NCI-H2107 treated with DMSO at 0.1 percent for 48 hours (cell line): ENCODE data around the gene FFAR2.
"Not testable (repeated sequence)": the region's sequence is repeated elsewhere in the genome, so short reads cannot be mapped to it uniquely, and the experiment has no call there.

Source experiments
- DNase-seq: peaks from one replicate; lab custom pipeline; 2025; ENCODE audit not compliant: unreplicated experiment; lab: John Stamatoyannopoulos, UW

Gene FFAR2

DNA sequence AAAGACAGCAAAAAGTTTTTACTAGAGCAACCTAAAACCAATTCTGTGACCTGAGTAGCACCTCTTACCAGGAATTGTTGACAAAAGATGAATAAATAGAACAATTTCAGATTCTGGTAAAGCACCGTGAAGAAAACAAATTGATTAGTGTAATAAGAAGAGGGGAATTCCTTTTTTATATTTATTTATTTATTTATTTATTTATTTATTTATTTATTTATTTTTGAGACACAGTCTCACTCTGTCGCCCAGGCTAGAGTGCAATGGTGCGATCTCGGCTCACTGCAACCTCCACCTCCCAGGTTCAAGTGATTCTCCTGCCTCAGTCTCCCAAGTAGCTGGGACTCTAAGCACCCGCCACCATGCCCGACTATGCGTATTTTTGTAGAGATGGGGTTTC is 24.7 kb upstream of the FFAR2 start:
- DNase-seq: not testable (repeated sequence)

DNA sequence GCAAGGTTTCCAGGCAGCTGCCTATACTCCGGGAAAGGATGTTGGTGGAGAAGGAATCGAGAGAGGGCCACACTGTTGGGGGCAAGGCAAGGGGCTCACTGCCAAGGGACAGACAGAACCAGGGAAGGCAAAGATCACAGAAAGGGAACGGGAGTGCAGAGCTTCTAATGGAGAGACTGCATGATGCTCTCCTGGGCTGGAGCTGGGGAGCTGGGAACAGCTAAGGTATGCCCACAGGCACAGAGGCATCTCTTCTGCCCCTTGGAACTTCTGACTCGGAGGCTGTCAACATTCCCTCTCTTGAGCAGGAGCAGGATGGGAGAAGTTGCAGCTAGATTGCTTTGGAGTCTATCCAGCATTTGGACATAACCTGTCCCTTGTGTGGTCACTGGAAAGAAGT is 22.4 kb upstream of the FFAR2 start:
- no peak for DNase-seq

DNA sequence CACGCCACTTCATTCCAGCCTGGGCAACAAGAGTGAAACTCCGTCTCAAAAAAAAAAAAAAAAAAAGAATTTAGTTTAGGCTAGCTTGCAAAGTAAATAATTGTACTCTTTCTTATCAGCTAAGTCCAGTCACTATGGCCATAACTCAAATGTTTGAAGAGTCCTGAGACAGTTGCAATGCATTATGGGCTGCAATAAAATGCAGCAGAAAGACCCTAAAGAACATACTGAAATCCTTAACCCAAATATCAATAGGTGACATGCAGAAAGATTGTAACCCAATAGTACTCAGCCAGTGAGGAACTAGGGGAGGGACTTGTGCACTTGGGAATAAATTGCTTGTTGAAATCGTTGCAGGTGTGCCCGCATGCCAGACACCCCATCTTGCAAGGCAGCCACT is 20.9 kb upstream of the FFAR2 start:
- DNase-seq: no peak

DNA sequence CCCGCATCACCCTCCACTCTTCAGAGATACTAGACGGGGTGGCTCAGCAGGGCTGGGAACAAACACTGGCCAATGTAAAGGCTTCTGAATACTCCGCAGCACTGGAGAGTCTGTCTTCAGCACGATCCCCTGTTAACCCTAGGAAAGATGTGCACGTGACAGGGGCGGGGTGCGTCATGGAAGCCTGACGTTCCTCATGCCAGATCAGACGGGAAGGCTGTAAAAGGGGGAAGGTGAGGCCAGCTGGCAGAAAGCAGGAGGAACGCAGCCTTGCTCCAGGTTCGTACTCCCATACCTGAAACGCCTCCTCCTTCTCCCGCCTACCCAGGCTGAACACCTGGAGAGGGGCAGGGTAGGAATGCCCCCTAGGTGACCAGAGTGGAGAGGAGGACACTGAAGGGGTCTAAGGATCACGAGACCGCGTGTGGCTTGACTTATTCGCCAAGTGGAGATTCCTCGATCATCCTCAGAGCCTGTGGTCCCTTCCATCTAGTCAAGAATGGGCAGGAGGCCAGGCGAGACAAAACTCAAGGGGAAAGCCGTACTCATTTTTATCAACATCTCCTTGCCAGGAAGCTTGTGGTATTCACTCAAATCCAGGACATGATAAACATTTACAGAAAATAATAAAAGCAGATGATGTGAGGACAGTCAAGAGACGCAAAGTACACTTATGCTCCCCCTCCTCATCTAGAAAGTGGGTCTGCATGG is 18.2 kb upstream of the FFAR2 start:
- no peak for DNase-seq

- DNase-seq: no peak
Observed at GRCh38 chr19:35430409-35431144, 17.5 kb upstream of the FFAR2 start.

DNA sequence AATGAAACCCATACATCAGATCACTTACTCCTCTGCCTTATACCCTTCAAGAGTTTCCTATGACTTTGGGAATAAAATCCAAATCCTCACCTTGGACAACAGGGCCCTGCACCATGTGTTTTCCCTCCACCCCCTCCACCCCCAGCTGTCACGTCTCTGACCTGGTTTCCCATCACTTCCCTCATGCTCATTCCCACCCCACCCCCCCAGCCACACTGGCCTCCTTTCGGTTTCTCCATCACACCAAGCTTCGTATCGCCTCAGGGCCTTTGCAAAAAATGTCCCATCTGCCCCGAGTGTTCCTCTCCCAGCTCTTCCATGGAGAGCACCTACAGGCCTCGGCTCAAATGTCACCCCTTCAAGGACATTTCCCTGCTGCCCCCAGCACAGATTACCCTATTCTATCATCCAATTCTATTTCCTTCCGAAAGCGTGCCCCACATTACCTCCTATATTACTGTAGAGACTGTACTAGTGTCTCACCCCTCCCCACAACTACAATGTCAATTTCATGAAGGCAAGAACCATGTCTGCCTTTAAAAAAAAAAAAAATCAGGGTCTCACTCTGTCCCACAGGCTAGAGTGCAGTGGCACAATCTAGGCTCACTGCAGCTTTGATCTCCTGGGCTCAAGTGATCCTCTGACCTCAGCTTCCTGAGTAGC is 16.8 kb upstream of the FFAR2 start:
- no peak for DNase-seq

DNA sequence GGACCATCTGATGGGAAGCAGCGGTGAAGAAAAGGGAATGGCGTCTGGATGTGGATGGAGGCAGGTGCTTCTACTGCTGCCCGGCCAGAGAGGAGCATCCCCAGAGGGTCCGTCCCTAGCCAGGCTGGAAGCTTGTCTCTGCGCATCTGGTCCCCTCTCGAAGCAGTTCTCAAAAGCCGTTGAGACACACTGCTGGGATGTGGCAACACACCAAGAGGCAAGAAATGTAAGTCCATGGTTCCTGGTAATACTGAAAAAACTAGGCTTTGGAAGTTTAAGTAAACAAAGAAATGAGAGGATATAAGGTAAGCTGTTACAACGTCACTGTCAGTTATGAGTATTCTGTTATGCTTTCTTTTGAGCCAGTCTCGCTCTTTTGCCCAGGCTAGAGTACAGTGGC is 15.1 kb upstream of the FFAR2 start:
- DNase-seq: no peak

DNA sequence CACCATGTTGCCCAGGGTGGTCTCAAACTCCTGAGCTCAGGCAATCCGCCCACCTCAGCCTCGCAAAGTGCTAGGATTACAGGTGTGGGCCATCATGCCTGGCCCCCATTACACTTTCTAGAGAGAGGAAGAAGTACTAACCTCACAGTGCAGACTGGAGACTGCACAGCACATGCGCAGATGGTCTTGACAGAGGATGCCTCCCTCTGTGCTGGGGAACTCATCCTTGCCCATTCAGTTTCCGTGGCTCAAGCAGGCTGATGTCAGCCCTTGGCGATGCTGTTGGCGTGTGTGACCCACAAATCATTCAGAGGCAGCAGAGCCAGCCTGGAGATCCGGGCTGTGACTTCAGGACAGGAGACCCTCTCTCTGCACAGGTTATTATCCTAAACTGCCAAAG is 14.6 kb upstream of the FFAR2 start:
- DNase-seq: no peak

DNA sequence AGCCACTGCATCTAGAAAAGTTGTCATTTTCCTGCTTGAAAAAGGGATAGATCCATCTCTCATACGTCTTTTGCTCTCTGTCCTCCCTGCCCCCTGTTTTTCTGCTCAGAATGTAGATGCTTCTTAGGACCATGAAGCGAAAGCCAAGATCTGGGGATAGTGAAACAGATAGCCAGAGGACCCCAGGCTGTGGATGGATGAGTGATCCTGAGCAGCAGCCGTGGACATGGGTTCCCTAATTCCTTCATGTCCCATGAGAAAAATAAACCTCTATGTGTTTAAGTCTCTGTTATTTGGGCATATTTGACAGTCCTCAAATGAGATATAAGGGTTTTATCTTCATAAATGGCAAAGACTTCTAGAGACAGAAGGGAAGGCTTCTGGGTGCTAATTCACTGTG is 12.2 kb upstream of the FFAR2 start:
- no peak for DNase-seq

GRCh38 chr19:35436477-35437405 is 11.3 kb upstream of the FFAR2 start:
- no peak for DNase-seq

DNA sequence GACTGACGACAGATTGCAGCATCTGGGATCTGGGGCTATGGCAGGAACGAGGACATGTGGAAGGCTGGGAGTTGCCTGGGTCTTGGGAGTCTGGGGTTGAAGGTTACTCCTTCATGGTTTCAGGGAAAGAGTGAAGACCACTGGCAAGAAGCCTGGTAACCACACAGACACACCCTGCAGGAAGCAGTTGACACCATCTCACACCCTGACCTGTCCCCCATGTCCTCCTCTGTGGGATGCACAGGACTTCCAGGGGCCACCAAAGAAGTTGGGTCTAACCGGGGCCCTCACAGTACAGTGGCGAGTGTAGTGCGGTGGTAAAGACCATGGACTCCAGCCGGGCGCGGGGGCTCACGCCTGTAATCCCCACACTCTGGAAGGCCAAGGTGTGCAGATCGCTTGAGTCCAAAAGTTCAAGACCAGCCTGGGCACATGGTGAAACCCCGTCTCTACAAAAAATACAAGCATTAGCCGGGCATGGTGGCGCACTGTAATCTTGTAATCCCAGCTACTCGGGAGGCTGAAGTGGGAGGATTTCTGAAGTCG is 10.6 kb upstream of the FFAR2 start:
- no peak for DNase-seq

DNA sequence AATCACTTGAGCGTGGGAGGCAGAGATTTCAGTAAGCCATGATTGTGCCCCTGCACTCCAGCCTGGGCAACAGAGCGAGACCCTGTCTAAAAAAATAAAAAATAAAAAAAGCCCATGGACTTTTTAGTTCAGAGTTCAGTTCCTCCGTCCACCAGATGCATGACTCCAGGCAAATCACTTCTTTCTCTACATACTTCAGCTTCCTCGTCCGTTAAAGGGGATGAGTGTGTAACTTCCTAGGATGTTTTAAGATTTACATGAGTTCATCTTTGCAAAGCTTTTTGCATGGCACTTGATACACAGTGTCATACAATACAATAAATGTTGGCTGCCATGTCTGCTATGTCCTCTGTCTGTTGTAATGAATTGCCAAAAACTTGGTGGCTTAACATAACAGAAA is 10.0 kb upstream of the FFAR2 start:
- DNase-seq: no peak

GRCh38 chr19:35438527-35438926 is 9.5 kb upstream of the FFAR2 start:
- no peak for DNase-seq

- no peak for DNase-seq
Observed at GRCh38 chr19:35439921-35440320, 8.1 kb upstream of the FFAR2 start.

- no peak for DNase-seq
Observed at GRCh38 chr19:35442091-35442490, 6.0 kb upstream of the FFAR2 start.

GRCh38 chr19:35444735-35445134 is 3.3 kb upstream of the FFAR2 start:
- DNase-seq: no peak

DNA sequence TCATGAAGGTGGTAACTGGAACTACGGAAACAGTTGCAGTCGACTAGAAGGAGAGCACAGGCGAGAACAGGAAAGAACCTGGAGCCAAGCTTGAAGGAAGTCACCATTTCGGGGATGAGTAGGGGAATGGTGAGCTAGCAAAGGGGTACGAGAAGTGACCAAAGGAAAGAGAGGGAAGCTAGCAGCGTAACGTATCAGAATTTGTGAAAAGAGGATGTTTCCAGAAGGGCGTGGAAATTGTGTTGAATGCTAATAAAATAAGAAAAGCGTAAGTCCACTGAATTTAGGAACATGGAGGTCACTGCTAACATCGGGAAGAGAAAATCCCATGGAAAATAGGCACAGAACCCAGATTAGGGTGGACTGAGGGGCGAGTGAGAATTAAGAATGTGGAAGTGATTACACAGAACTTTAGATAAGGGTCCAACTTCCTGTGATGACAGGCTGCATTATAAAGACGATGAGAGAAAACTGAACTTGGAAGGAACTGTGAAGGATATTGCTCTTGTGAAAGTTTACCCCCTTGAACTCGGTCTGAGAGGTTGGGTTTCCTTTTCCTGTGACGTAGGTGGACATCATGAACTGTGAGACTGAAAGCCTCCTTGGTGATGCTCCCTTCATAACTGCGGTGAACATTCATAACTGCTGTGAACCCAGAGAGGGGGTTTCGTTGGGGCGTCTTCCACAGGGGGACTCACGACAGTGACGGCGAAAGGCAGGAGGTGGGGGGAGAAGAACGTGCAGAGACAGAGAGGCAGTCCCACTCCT is 2.0 kb upstream of the FFAR2 start:
- no peak for DNase-seq

DNA sequence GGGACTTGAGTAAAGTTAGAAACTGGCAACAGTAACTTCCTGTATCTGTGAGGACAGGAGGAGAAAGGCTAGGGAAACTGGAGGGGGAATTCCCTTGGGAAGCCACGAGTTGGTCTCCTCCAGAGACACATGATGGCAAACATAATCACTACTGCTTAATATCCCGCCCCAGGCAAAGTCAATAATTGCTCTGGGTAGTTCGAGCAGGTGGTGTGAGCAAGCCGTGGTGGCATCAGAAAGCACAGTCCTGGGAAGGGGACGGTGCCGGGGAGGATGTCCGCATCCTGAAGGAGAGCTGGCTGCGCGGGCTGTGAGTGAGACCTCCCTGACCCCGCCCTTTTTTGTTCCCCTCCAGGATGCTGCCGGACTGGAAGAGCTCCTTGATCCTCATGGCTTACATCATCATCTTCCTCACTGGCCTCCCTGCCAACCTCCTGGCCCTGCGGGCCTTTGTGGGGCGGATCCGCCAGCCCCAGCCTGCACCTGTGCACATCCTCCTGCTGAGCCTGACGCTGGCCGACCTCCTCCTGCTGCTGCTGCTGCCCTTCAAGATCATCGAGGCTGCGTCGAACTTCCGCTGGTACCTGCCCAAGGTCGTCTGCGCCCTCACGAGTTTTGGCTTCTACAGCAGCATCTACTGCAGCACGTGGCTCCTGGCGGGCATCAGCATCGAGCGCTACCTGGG is 1.4 kb downstream of the FFAR2 start:
- no peak for DNase-seq

DNA sequence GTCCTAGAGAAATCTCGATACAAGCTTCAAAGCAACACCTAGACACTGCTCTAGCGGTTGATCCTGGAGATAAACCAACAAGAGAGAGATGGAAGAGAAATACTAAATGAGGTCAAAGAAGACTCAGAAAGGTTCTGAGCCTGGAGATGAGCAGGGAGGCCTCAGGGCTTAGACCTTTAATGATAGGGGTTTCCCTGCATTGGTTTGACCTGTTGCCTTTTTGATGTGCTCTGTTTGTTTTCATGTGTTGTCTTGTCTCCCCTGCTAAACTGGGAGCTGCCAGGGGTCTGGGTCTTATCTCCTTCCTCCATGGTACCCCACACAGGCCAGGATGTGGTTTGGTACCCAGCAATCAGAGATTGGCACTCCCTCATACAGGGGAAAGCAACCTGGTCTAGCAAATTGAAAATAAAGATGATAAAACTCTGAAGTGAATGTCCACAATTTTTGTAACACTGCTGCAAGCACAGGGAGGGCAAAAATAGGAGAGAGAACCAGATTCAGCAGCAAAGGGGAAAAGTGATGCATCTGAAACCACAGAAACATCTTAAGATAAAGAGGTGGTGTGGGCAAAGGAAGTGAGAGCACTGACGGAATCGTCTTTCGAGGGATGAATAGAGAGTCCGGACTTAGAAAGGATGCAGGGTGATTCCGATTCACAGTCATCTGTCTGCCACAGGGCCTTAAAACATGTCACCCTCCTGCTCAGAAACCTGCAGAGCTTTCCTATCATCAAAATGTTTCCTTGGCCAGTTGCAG is 3.5 kb downstream of the FFAR2 start:
- no peak for DNase-seq
